HL-60/S4 treated with phorbol 12-myristate 13-acetate at 8.2 ng/mL for 4 days and 3 days (cell line): ENCODE data around the gene BLACAT1.

Experiments
- in situ Hi-C: fragments of 300-500 bp; cut with MboI; formaldehyde crosslinking; loops from 2 replicates; pipeline ENCODE4 v1.15.0; 2022; ENCODE audit warnings: low sequenced_read_pairs

Gene BLACAT1

DNA sequence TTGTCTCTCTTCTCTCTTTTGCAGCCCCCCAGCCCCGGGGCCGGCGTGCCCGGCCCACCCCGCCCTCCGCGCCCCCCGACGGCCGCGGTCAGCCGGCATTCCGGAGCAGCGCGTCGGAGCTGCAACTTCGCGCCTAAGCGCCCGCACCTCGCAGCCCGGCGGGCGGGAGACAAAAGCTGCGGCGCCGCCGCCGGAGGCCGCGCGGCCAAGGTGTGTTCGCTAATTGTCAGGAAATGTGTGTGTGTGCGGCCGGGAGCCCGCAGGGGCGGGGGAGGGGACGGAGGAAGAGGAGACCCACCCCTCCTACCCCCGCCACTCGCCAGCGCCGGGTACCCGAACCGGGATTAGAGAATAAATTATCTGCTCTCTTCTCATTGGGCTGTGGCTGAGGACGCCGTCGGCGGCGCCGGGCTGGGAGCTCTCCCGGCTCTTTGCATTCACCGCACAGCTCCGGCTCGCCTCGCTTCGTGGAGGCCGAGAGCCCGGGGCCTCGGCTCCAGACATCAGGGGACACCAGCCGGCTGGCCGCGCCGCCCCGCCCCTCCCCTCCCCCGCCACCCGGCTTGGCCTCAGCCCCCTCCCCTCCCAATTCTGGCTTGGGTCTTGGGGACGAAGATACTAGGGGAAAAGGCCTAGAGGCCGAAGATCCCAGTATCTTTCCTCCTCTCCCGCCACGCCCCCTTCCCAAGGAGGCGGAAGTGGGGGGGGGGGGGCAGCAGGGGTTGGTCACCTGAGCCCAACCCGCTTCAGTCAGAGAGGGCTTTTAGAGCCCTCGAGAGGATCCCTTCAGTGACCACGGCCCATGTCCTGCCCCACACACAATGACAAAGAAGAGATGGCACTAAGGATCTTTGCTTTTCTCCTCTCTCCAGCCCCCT is 1.3 kb upstream of the BLACAT1 start:
- in situ Hi-C loops = no loop called here

DNA sequence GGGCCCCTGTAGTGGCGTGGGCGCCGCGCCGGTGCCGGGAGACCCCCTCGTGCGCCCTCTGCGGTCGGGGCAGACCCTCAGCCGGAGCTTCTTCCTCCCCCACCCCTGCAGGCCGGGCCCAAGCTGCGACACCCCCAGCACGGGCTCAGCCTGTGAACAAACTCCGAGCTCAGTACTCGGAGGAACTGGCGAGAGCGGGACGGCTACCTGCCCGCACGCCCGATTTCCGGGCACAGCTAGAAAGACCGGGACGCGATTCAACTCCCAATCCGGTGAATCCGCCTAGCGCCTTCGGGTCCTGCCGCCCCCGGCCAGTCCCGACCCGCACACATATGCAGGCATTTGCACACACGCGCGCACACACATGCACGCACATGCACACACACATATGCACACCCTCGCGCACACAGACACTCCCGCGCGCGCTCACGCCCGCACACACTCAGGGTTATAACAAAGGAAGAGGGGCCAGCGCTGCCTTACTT is 580 bp upstream of the BLACAT1 start:
- in situ Hi-C loops = no loop called here

DNA sequence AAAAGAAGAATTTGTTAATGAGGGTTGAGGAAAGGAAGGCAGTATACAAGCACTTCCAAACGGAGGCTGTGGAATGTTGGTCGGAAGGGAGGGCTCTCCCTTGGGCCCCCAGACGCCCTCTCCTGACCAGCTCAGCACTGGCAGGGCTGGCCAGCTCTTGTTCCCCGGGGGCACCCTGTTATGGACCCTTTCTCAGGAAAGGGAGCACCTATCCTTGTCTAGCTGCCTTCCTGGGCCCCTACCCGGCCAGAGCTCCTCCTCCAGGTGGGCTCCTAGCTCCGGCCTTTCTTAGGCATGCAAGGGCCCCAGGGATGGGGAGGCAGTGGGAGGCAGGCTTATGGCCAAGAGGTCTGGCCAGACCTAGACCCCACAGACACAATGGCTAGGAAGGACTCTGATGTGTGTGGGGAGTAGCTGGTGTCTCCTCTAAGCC is 926 bp downstream of the BLACAT1 start:
- in situ Hi-C loops = no loop called here

DNA sequence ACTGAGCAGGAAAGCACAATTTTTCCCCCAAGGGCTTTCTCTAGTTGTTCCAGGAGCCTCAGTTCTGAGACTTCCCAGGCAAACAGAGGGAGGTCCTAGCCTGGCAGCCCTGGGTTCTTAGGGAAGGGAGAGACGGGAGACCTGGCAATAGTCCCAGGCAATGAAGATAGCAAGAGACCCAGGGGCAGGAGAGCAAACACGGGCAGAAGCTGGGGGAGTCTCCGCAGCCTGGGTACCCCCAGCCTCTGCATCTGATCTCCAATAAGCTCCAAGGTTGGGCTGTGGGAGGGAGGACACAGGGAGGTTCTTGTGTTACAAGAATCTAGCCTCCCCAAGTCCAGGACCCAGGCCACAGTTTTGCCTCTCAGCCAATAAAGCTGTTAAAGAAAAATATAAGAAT is 2.4 kb downstream of the BLACAT1 start:
- in situ Hi-C loops = no loop called here

DNA sequence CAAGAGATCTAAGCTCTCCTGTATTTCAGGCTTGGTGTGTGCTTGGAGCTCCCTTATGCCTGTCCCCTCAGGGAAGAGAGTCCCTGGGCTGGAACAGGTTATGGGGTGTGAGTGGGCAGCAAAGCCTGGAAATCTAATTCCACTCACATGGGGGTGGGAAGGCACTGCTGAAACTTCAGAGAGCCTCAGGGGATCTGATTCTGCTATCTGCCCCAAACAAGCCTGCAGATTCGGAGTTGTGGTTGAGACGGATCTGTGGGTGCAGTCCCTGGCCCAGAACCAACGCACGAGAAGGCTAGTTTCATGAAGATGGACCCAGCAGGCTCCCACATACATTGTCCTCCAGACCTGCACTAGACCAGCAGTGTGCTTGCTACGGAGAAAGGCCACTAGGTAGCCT is 2.9 kb downstream of the BLACAT1 start:
- in situ Hi-C loops = no loop called here

DNA sequence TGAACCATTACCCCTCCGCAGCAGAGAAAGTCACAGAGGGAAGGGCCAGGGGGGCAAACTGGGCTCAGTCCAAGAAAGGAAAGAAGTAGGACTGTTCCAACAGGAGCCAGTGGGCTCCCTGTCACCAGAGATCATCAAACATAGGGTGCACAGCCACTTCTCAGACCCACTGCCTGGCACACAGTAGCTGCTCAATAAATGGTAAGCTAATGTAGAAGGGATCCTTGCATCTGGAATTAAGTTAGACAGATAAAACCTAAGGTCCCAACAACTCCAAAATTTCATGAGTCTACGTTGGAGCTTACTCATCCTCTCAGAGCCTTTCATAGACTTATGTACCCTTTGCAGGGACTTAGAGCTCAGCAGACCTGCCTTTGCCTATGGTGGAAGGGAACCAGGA is 3.5 kb downstream of the BLACAT1 start:
- in situ Hi-C loops = no loop called here

DNA sequence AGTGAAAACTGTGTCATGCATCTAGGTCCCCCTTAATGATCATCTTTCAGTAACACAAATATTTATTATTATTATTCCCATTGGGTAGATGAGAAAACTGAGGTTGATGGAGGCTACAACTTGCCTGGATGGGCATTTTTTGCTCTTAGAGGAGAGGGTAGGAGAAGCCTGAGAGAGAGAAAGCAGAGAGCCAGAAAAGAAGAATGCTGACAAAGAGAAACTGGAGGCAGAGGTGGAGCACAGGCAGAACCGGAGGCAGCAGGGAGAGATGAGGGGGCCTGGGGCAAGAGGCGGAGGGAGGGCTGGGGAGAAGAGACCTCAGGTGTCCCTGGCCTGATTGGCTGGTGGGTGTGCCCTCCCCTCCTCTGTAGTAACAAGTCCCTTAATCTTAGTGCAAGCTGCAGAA is 4.1 kb downstream of the BLACAT1 start:
- in situ Hi-C loops = no loop called here

DNA sequence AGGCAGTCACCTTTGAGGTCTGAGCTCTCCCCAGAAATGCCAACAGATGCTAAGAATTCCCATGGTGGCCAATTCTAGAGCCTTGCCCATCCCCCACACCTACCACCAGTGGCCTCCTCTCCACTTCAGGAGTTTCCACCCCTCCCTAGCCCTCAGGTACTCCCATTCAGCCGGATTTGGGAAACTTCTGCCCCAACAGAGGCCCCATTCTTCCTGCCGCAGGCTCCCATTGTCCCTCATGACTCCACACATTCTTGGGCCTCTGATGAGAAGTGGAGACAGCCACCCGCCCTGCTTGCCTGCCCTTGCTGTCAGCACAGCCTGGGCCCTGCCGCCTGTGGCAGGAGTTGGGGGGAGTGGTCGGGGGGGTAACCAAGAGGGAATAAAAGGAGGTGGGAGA is 4.6 kb downstream of the BLACAT1 start:
- in situ Hi-C loops = no loop called here

DNA sequence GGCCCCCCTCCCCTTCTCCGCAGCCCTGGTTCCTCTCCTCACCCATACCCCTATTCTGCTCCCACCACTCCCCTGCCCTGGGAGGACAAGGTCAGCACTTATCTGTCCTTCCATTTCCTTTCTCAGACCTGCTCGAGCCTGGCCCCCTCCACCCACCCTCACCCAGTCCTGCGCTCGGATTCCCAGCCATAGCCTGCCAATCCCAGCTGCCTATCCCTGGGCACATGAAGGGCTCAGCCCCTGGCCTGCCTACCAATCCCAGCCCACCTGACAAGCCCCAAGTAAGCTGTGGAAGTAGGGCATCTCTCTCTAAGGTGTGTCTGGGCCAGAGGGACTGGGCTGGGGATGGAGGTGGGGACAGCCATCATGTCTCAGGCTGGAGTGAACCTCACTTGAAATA is 5.4 kb downstream of the BLACAT1 start:
- in situ Hi-C loops = no loop called here

DNA sequence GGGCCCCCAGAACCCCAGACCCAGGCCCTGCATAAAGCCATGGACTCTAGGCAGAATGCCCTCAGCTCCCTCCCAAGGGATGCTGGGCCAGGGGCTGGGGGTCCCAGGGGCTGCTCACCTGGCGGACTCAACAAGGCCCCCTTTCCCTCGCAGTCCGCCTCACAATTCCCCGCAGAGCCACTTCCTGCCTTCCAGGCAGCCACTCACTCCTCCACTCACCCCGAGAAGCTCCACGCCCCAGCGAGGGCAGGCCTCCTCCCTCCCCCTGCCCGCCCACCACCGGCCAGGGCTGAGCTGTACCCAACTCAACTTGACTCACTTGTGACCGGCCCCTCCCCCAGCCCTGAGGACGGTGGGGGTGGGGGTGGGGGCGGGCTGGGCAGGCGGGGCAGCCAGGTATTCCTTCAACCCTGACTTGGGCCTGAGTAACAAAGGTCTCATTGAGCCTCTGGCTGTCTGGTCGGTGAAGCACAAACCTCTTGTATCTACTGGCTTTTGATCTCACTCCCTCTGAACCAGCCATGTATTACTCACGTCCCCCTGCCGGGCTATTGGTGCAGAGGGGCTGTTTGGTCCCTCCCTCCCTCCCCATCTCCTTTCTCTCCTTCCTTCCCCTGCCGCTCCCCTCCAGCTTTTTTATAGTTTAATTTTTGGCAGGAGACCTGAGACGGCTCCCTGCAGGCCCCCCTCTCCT is 5.9 kb downstream of the BLACAT1 start:
- in situ Hi-C loops = no loop called here

DNA sequence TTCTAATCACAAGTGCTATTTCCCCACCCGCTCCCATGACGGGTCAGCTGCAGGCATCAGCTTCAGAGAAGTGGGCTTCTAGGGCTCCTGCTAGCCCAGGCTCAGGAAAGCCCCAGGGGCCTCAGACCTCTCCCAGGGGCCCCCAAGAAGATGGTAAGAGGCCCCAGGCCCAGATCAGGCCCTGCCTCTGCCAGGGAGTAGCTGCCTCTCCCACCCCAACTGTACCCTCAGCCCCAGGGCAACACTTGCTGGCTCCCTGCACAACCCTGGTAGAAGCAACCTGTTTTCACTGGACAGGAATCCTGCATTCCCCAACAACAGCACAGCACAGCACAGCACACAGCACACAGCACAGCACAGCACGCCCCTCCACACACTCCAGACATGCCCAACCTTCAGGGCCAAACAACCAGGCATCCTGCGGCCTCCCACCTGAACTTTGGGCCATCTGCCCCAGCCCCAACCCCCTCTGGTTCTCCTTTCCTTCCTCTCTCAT is 6.5 kb downstream of the BLACAT1 start:
- in situ Hi-C loops = no loop called here

DNA sequence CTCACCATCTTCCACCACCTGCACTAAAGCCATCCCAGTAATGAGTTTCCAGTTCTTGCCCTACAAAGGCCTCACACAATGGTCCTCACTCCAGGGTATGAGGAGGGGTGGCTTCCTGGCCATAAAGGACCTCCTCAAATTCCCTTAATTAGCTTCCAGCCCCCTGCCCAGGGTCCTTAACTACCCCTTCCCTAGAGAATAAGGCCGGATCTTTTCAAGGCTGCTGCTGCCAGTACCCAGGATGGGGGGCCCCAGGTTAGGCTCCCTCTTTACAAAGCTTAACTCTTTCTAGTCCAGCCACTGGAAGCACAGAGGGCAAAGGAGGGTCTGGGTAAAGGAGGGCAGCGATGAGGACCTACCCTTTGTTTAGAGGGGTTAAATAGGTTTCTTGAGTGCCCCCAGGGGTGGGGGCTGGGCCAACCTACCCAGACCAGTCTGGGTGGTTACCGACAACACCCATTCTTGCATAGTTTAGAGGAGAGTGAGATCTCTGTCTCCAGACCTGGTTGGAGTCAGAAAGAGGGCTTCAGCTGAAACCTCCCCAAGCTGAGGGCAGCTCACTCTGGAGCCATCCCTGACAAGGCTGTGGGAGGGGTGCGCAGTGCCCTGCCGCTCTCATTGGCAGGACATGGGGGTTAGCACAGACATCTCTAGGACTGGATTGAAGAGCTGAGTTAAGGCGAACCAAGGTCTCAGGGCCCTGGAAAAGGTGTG is 7.1 kb downstream of the BLACAT1 start:
- in situ Hi-C loops = no loop called here

DNA sequence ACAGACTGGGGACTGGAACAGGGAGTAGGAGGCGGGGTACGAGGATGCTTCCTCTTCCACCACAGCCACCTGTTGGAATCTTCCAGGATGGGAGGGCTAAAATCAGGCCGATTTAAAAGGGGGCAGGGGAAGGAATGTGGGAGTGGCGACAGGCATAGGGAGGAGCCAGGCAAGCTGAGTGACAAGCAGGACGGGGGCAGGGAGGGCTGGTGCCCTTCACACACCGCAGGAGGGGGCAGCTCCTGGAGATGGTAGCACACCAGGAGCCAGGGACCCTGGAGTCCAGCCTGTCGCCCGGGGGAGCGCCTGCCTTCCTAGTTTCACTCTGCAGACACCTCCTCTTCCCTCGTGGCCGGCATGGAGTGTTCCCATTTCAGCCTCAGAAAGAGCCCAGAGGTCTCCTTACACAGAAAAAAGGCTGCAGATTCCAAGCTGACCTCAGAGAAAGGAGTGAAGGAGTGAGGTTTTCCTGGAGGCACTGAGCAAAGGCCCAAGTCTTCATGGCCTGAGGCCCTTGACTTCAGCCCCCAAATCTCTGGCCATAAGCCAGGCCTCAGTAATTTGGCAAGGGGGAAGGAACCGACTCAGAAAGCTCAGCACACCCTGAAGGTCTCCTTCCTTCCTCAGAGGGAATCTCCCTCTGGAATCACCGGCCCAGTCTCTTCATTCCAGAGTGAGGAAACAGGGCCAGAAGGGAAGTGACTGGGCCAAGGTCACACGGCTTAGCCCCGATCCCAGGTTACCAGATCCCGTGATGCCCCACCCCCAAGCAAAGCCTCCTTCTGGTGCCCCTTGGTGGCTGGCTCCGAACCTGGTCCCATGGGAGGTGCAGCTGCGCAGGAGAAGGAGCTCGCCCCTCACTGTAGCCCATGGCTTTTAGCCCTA is 8.1 kb downstream of the BLACAT1 start:
- in situ Hi-C loops = no loop called here

DNA sequence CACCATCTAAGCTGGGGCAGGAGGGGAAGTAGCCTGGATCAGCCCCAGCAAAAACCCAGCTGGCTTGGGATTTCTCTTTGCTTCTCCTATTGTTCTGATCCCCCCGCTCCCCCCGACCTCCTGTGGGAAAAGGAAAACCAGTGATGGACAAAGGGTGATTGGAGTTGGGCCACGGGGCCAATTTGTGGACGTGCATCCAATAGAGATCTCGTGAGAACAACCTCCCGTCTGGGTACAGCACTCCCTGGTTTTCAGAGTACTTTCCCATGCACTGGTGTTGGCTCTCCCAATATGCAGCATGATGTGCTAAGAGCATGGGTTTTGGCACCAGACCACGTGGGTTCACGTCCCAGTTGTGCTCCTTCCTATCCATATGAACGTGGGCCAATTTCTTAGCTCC is 9.0 kb downstream of the BLACAT1 start:
- in situ Hi-C loops = no loop called here

DNA sequence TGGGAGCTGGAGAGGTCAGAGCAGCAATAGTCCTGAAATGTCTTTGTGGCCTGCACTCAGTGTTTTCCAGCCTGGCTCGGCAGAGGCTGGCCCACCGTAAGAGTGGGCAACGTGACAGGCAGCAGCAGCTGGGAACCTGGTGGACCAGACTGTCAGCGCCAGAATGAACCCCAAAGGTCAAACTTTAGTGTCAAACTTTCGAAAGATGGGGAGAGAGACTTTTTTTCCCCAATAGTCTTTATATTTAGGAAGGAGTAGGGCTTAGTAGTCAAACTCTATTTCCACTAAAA is 10.3 kb downstream of the BLACAT1 start:
- in situ Hi-C loops = no loop called here

DNA sequence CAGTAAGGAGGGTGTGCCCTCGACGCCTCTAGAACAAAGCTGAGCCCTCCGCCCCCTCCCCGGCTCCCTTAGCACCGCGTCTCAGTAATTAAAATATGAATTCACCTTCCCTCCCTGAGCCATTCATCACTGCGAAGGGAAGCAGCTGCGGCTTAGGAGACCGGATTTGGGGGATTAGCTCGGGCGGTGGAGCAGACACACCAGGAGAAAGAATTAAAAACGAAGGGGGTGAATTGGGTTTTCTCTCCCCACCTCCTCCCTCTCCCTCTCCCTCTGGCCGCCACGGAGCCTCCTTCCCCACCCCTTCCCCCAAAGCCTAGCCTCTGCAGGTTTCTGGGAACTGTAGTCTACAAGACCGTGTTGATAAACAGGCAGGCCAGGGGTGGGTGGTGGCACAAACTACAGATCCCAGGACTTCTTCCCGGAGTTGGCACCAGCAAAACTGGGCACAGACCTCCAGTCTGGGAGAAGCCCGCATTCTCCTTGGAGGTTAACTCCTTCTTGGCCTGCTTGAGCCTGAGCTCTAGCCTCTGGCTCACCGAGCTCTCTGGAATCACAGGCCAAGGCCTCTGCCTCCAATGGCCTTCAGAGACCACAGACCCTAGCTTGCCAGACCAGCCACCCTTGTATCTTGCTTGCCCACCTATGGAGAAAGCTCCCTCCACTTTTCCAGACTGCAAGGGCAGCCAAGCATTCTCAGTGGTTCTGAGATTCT is 10.8 kb downstream of the BLACAT1 start:
- in situ Hi-C loops = no loop called here

DNA sequence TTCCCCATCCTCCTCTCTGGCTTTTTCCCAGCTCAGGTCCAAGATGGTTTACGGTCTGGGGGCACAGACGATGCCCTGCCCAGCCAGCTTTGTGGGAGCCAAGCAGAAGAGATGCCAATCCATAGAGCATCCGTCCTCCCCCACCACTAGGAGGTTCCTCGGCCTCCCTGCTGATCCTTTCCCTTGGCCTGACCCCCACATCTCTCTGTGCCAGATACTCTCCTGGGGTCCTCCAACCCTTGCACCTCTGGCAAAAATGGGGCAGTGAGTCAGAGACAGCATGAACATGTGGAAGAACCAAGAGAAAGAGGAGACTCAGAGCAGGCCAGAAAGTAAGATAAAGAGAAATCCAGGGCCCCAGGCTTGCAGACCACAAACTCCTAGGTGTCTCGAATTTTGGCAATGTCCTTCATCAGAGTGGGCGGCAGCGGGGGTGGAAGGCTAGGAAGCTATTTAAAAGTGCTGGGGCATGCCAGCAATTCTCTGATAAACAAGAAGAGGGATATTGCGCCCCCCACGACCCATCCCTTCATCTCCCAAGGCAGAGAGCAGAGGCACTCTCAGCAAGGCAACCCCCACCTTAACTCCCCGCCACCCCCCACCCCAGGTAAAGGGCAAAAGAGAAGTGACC is 11.4 kb downstream of the BLACAT1 start:
- in situ Hi-C loops = no loop called here

DNA sequence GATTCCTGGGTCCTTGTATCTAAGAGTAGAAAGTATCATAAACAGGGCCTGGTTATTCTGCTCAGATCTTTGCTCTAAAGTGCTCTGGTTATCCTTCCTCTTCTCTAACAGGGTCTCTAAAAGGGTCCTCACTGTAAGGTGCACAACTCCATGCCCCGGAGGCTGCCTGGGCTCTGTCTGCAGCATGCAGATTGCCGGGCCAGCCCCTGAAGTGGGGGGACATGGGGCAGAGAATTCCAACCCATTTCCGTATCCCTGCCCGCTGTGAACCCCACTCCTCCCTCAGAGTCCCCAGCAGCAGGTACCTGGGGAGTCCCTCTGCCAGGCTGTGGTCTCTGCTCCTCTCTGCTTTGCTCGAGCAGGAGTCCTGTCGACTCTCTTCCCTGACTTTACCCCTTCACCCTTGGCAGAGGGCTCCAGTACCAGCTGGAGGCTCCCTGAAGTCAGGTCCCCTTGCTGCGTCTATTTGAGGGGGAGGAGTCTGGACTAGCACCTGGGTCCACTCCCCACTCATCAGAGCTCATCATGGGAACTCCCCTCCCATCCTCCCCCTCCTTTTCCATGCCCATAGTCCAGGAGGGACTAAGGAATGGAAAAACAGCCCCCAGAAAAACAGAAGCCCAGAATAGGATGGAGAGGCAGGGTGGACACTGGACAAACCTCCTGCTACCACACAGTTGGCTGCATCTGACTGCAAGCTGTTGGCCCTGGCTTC is 12.1 kb downstream of the BLACAT1 start:
- in situ Hi-C loops = no loop called here
